Ramos (cell line): Measurements from ENCODE around the gene AP1S3.
"Not testable (repeated sequence)": the region's sequence is repeated elsewhere in the genome, so short reads cannot be mapped to it uniquely, and the experiment has no call there.

Experiments
- in situ Hi-C: fragments of 300-500 bp; cut with MboI; formaldehyde crosslinking; loops from one replicate; pipeline ENCODE4 v1.14.3; 2022; ENCODE audit warnings: low sequenced_read_pairs; ENCODE audit not compliant: unreplicated experiment

AP1S3 gene

DNA sequence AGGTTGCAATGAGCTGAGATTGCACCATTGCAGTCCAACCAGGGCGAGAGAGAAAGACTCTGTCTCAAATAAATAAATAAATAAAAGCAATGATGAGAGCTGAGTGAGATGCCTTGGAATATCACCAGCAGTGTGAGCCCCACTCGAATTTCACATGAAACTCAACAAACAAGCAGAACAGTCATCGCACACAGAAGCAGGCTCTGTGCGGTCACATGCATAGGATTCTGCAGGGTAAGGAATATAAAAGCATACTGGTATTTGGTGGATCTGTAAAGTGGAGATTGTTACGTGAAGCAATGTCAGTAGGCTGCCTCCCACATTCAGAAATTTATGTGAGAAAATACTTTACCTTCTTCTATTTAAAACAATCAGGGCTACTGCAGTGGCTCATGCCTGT lies 18.0 kb upstream of the AP1S3 start:
- in situ Hi-C loops = no loop called here

DNA sequence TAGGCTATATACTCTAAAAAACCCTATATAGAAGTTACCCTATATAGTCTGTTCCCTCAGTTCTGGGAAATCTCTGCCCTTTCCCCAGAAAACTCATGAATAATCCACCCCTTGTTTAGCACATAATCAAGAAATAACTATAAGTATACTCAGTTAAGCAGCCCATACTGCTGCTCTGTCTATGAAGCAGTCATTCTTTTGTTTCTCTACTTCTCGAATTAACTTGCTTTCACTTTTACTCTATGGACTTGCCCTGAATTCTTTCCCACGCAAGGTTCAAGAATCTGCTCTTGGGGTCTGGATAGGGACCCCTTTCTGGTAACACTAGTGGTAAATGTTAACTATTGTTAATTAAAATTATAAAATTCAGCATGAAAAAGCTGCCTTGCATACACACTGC lies 17.4 kb upstream of the AP1S3 start:
- in situ Hi-C loops = no loop called here

DNA sequence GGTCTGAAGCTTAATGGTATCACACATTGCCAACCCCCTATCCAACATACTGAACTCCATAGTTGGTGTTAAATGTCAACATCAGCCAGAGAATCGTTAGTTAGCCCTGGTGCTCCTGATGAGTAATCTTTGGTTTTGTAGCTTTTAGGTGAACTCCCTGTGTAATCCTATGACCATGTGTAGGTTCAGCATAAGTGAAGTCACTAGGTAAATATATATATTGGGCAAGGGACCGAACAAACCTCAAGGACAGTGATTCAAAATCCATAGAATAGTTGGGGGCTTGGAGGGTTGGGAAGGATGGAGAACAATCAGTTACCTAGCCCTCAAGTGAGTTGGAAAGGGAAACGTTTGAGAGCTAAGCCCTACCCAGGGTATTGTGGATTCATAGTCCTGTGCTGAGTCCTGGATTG lies 16.0 kb upstream of the AP1S3 start:
- in situ Hi-C loops = no loop called here

DNA sequence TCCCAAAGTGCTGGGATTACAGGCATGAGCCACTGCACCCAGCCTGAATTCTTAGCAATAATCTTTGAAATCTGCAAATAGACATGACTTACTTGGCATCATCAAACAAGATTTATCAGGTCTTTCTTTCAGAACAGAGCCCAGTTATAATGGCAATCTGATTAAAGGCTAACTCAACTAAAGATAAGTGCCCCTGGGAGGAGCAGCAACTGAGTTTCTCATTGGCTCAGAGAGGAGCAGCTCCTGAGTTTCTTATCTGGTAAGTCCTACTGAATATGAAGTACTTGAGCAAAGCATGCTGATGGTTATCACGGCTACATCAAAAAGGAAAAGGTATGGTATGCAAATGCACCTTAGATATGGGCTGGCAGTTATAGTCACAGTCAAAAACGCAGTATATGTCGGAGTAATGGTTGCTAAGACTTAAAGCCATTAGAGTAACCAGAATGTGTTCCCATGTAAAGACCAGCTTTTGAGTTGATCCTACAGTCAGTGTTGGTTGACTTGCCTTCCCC lies 15.0 kb upstream of the AP1S3 start:
- in situ Hi-C loops = no loop called here

DNA sequence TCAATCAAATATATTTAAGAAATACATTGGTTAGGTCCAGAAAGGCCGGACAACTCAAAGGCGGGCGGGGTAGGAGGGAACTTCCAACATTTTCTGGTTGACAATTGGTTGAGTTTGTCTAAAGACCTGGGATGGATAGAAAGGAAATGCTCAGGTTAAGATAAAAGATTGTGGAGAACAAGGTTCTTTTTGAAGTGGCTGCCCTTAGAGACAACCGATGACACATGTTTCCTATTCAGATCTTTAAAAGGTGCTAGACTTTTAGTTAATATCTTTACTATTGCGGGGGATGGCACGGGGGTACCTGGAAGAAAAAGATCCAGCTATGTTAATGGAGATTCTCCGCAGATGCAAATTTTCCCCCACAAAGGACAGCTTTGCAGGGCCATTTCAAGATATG lies 10.0 kb upstream of the AP1S3 start:
- in situ Hi-C loops = no loop called here

DNA sequence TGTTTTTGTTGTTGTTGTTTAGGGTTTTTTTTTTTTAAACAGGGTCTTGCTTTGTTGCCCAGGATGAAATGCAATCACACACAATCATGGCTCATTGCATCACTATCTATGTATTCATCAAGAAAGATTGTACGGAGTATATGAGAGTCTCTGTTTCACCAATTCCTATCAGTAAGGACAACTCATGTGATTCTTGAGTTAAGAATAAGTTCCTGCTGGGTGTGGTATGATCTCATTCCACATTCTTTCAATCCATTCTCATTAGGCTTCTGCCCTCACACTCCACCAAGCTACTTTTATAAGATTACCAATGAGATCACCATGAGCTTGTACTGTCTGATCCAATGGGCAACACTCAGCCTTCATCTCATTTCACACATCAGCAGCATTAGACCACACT lies 9.1 kb upstream of the AP1S3 start:
- in situ Hi-C loops = no loop called here

DNA sequence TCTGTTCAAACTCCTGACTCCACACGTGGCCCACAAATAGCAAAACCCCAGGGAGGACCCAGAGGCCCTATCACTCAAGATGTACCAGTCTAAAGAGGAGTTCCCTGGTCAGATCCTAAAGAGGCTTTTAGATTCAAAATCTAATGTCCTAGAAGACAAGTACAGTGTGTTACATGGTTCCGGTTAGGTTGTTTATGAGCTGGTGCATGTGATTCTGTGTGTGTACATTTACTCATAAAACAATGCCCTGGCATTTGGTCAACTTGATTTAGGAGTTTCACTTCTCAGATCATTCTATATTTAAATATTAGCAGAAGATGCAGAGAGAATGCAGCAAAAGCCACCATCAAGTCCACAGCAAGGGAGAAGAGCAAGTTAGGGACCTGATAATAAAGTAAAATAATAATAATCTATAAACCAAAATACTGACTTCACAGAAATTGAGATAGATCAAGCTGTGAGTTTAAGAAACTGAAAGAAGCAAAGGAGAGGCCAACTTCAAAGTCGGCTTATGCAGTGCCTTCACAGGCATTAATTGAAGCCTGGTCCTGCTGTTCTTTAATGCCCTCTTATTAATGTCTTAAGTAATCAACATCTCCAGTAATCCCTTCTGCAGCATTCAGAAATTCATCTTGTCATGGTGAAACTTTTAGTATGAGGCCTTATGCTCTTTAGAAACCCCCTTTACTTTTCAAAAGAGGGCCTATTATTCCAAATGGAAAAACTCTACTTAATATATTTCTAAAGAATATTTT lies 4.2 kb upstream of the AP1S3 start:
- in situ Hi-C loops = no loop called here

DNA sequence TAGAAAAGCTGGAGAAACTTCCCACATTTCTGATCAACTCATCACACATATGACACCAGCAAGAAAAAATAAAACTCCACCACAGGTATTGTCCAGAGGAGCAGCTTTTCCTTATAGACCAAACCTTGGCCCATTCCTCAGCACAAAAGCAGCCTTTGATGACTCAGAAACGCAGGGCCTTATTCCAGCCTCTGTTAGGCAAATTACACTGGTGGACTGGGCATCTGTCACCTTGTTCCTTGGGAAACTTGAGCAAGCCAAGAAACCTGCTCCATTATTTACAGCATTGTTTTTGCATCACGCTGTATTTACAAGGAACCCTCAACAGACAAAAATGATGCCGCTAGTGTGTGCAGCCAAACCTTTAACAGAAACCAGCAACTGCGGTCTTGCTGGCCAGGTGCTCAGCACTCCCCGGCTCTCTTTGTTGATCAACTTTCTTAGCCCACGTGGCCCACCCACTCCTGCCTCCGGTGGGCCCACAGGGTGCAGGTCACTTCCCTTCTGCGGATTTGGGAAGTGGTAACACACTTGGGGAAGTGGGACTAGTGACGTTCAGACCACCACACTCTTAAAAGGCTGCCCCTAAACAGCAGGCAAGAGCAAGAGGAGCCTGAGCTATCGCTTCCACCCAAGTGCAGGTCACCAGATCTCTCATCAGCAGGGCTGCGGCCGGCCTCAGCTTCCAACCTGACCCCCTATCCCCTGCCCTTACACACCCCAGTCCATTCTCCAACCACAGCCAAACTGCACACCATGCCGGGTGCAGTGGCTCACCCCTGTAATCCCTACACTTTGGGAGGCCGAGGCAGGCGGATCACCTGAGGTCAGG lies 1.5 kb downstream of the AP1S3 start:
- in situ Hi-C loops = no loop called here

DNA sequence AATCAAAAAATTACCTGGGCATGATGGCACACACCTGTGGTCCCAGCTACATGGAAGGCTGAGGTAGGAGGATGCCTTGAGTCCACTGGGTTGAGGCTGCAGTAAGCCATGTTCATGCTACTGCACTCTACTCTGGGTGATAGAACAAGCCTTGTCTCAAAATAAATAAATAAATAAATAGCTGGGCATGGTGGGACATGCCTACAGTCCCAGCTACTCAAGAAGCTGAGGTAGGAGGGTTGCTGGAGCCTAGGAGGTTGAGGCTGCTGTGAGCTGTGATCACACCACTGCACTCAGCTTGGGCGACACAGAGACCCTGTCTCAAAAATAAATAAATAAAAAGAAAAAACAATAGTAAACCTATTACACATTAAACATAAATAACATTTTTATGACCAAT lies 3.0 kb downstream of the AP1S3 start:
- in situ Hi-C loops = no loop called here

DNA sequence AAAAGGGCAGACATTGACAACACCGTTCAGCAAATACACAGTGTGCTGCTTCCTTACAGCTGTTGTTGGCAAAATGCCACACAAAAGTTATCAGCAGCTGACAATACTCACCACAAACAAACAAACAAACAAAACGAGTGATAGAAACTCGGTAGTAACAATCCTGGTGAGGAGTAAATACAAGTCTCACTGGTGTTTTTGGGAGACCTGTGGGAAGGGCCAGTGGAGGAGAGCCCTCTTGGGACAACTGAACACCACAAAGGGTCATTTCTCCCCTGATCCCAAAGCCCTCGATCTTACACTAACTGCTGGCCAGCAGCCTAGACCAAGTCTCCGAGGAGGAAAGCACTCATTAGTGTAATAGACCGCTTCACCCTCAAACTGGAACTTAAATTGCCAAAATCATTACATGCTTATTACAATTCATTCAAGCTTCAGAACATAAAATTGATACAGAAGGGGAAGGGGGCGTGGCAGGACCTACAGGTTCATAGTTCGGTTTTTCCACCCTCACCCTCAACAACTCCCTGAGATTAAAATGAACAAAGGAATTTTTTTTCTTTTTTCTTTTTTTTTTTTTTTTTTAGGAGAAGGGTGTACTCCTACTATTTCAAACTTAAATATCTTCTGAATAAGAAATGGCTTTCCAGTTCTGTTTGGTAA lies 5.0 kb downstream of the AP1S3 start:
- in situ Hi-C loops = no loop called here

DNA sequence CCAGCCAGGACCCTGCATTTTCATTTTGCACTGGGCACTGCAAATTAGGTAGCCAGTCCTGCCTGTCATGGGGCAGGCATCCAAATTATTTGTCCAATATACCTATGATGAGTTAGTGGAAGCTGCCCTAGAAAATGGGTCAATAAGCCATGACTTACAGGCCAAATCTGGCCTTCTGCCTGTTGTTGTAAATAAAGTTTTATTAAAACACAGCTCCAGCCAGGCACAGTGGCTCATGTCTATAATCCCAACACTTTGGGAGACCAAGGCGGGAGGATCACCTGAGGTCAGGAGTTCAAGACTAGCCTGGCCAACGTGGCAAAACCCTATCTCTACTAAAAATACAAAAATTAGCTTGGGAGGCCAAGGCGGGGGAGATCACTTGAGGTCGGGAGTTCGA lies 8.3 kb downstream of the AP1S3 start:
- in situ Hi-C loops = no loop called here

DNA sequence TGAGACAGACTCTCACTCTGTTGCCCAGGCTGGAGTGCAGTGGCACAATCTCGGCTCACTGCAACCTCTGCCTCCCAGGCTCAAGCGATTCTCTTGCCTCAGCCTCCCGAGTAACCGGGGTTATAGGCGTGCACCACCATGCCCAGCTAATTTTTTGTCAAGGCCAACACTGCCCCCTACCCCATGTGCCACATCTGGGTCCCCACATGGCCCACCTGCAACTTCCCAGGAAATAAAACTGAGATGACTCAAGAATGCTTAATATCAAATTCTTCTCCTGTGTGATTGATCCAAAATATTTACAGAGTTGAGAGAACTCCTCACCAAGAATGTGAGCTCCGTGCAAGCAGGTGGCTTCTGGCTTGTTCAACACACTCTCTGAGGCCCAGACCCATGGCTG lies 9.1 kb downstream of the AP1S3 start:
- in situ Hi-C loops = no loop called here

DNA sequence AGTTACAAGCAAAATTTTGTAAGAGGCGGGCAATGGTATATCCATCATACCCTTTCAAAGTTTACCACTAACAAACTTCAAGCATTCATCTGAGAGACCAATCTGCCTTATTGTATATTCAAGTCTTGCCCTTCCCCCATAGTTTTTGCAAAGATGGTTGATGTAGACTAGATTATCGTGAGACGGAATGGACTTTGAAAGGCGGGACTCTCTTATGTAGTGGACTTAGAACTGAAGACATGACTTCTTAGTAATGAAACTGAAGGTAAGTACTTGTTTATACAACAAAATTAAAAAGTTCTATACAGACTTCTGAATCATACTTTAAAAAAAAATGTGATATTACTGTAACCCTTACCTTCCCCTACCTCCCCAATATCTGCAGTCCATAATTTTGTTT lies 10.4 kb downstream of the AP1S3 start:
- in situ Hi-C loops = no loop called here

DNA sequence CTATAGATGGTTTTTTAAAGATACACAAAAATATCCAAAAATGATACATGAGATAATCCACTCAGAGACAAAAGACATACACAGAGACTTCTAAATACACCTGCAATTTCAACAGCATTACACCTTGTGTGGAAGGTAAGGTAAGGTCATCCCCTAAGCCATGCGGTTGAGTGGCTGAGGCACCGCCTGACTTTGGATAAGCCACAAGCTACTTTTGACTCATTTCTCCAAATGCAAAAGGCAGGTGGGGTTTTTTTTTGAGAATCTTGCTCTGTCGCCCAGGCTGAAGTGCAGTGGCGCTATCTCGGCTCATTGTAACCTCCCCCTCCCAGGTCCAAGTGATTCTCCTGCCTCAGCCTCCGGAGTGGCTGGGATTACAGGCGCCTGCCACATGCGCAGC lies 13.1 kb downstream of the AP1S3 start:
- in situ Hi-C loops = no loop called here

DNA sequence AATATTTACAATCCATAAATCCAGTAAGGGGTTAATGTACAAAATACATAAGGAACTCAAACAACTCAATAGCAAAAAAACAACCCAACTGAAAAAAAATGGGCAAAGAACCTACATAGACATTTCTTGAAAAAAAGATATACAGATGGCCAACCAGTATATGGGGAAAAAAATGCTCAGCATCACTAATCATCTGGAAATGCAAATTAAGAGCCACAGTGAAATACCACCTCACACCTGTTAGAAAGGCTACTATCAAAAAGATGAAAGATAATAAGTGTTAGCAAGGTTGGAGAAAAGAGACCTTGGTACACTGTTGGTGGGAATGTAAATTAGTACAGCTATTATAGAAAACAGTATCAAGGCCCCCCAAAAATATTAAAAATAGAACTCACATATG lies 14.6 kb downstream of the AP1S3 start:
- in situ Hi-C loops = no loop called here

DNA sequence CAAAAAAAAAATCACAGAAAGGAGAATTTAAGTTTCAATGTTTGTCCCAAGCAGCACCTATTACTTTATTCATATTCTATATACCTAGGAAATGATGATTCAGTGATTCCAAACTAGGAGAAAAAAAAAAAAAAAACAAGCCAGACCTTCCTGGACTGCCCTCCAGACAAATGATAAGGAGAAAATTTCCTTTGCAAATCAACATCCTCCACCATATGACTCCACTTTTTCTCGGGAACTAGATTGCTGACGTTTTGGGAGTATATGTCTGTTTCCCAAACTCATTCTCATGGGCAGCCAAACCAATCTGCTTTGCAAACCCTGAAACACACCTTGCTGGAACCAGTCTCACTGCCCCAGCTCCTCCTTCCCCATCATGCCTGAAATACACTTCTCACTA lies 16.8 kb downstream of the AP1S3 start:
- in situ Hi-C loops = no loop called here

DNA sequence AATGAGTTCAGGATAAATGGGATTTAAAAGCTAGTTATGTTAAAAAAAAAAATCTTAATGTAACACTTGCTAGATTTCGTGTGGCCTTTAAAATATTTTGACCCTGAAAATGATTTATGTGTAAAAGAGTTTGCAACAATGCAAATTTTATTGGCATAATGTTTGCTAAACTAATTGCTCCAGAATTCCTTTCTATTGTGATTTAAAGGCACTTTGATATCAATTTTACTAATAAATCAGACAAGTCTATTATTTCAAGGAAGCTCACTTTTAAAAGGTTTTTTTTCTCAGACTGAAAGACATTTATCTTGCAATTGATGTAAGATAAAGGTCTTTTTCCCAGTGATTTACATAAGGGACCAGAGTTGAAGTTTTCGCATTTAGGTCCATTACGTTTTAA lies 17.5 kb downstream of the AP1S3 start:
- in situ Hi-C loops = no loop called here

DNA sequence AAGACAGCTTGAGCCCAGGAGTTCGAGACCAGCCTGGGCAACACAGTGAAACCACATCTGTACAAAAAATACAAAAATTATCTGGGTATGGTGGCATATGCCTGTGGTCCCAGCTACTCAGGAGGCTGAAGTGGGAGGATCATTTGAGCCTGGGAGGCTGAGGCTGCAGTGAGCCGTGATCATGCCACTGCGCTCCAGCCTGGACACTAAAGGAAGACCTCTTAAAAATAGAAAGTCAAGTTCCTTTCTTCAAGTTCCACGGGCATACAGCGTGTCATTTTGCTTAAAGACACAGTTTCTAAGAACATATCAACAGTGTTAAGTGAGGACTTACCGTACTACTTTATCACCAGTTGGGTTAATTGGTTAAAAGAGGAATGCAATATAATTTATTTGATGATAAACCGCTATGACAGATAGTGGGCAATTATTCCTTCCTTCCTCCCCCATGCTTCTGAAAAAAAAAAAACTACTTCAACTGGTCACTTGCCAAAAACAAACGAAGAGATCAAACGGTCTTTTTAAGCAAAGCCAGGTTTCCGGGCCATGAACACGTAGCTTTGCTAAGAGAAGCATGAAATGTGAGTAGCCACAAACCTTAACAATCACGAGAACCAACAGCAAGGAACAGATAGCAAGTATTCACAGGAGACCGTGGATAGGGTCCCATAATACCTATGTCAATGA lies 21.4 kb downstream of the AP1S3 start:
- in situ Hi-C loops = no loop called here

DNA sequence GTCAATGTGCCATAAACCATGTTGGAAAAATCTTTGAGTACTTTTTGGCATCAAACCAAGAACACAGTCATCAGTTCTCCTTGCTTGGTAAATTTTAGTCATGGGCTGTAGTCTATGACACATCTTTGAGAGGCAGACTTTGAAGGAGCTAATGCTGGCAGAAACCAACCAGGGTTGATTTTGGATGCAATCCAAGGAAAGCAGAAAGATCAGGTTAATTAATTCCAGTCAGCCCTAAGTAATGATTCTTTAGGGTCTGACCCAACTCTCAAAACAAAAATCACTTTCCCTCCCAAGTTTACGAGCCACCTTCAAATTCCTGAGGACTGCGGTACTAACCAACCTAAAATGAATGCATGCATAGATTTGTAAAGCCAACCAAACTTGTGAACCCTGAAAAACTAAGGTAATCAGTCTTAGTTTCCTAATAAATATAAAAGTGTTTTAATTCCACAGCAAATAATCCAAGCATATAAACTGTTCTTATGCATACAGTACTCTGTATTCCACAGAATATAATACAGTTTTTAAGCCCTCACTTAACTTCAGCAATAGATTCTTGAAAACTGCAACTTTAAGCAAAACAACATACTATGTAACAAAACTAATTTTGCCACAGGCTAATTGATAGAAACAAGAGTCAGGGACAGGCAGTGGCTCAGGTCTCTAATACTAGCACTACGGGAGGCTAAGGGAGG lies 22.0 kb downstream of the AP1S3 start:
- in situ Hi-C loops = no loop called here

DNA sequence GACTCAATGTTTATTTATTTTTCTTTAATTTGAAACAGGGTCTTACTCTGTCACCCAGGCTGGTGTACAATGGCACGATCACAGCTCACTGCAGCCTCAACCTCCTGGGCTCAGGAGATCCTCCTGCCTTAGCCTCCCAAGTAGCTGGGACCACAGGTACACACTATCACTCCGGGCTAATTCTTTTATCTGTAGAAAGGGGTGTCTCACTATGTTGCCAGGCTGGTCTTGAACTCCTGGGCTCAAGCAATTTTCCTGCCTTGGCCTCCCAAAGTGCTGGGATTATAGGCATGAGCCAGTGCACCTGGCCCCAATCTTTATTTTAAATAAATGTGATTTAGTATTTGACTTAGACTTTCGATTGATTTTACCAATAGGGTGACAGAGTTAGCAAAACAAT lies 22.6 kb downstream of the AP1S3 start:
- in situ Hi-C loops = not testable (repeated sequence)
